ENCODE data around the gene TMEM52B.
"Not testable (repeated sequence)": the region's sequence is repeated elsewhere in the genome, so short reads cannot be mapped to it uniquely, and the experiment has no call there.

Gene TMEM52B

DNA sequence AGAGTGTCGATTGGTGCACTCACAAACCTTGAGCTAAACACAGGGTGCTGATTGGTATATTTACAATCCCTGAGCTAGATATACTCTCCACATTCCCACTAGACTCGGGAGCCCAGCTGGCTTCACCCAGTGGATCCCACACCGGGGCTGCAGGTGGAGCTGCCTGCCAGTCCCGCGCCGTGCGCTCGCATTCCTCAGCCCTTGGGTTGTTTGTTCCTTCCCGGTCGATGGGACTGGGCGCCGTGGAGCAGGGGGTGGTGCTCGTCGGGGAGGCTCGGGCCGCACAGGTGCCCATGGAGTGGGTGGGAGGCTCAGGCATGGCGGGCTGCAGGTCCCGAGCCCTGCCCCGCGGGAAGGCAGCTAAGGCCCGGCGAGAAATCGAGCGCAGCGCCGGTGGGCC is 46.6 kb downstream of the TMEM52B start:
- H3K27ac Mint-ChIP-seq, H3K27me3 Mint-ChIP-seq: not testable (repeated sequence)

DNA sequence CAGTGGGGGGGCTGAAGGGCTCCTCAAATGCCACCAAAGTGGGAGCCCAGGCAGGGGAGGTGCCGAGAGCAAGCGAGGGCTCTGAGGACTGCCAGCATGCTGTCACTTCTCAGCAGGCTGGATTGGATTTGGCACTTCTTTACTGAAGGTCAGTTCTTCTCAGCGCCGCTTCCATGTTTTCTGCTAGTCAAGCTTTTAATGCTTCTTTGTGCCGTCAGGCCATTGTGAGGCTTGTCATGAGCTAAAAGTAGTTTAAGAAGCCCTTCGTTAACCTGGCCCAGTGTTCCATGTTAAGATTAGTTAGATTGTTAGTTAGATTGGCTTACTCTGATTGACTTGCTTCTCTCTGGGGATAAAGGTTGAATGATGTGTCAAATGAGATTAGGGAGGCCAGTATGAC is 47.3 kb downstream of the TMEM52B start:
- Mint-ChIP-seq H3K9me3 (no peaks in the 10 kb centered on the region), H3K4me1 (ENCODE audit: low read depth) (peaks cover 7% of the 10 kb centered on the region), H3K27me3 (no peaks in the 10 kb centered on the region), H3K27ac (no peak overlapping the region), H3K36me3 (ENCODE audit: low read depth) (peaks cover 38% of the 10 kb centered on the region), H3K4me3 (no peak overlapping the region)
- intact Hi-C loops (cut with micrococcal nuclease), result no loop called here

More for the DNA sequence above, 46.6 kb downstream of the TMEM52B start:
- H3K4me3 Mint-ChIP-seq; H3K4me1 Mint-ChIP-seq (ENCODE audit: low read depth); H3K9me3 Mint-ChIP-seq; intact Hi-C loops (cut with micrococcal nuclease): not testable (repeated sequence)
- H3K36me3 Mint-ChIP-seq (ENCODE audit: low read depth), result peaks cover 45% of the 10 kb centered on the region

GRCh38 chr12:10226731-10227130 is 47.9 kb downstream of the TMEM52B start:
- Mint-ChIP-seq H3K27me3 (no peaks in the 10 kb centered on the region), H3K9me3 (no peaks in the 10 kb centered on the region), H3K4me3 (no peak overlapping the region), H3K4me1 (ENCODE audit: low read depth) (peaks cover 7% of the 10 kb centered on the region), H3K36me3 (ENCODE audit: low read depth) (peaks cover 32% of the 10 kb centered on the region), H3K27ac (no peak overlapping the region)
- intact Hi-C loops (cut with micrococcal nuclease), result no loop called here

- peaks cover 23% of the 10 kb centered on the region for H3K36me3 Mint-ChIP-seq (ENCODE audit: low read depth)
- peaks cover 7% of the 10 kb centered on the region for H3K4me1 Mint-ChIP-seq (ENCODE audit: low read depth)
- no peaks in the 10 kb centered on the region for H3K27me3 Mint-ChIP-seq
- intact Hi-C loops (cut with micrococcal nuclease), result no loop called here
- no peak overlapping the region for H3K4me3 Mint-ChIP-seq
- no peaks in the 10 kb centered on the region for H3K9me3 Mint-ChIP-seq
- H3K27ac Mint-ChIP-seq, result no peak overlapping the region
These were observed 48.8 kb downstream of the TMEM52B start for GRCh38 chr12:10227648-10228047.

DNA sequence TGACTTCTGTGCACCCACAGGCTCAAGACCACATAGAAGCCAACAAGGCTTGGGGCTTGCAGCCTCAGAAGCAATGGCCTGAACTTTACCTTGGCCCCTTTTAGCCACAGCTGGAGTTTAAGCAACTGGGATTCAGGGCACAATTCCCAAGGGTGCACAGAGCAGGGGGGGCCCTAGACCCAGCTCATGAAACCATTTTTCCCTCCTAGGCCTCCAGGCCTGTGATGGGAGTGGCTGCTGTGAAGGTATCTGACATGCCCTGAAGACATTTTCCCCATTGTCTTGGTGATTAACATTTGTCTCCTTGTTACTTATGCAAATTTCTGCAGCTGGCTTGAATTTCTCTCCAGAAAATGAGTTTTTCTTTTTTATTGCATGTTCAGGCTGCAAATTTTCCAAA is 55.7 kb downstream of the TMEM52B start:
- Mint-ChIP-seq H3K4me1 (ENCODE audit: low read depth) (no peaks in the 10 kb centered on the region), H3K9me3 (peaks cover 22% of the 10 kb centered on the region), H3K4me3 (no peak overlapping the region), H3K27me3 (no peaks in the 10 kb centered on the region), H3K27ac (no peak overlapping the region), H3K36me3 (ENCODE audit: low read depth) (peaks cover 7% of the 10 kb centered on the region)
- intact Hi-C loops (cut with micrococcal nuclease), result no loop called here

DNA sequence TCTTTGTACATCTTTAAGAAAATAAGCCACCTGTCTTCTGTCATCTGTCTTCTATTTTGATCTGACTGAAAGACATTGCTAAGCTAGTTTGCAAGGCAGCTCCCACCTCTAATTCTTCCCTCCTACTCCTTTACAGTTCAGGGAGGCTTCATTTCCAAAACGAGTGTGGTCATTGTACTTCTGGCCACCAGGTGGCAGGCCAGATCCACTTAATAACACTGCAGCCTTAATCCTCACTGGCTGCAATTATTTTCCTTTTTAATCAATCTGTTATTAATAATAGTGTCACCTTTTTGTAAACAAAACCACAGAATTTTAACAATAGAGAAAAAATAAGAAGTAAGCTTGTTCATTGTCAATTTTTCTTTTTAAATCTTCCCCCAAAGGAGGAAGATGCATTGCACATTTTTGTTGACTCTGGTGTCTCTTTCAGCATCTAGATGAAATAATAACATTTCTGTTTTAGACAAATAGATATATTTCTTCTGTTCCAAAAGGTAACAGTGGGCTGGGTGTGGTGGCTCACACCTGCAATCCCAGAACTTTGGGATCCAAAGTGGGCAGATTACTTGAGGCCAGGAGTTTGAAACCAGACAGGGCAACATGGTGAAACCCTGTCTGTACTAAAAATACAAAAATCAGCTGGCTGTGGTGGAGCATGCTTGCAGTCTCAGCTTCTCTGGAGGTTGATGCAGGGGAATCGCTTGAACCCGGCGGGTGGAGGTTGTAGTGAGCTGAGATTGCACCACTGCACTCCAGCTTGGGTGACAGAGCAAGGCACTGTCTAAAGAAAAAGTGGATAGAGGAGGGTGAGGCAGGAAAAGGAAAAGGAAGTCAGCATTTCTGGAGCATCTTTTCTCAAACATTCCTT is 57.2 kb downstream of the TMEM52B start:
- no peaks in the 10 kb centered on the region for H3K27me3 Mint-ChIP-seq
- no peaks in the 10 kb centered on the region for H3K4me1 Mint-ChIP-seq (ENCODE audit: low read depth)
- H3K27ac Mint-ChIP-seq, result no peak overlapping the region
- no peak overlapping the region for H3K4me3 Mint-ChIP-seq
- H3K36me3 Mint-ChIP-seq (ENCODE audit: low read depth), result peaks cover 7% of the 10 kb centered on the region
- intact Hi-C loops (cut with micrococcal nuclease), result loop anchor here (1.0 to 5.0 kb wide), 4 partner anchors 95 to 1251 kb away; no protein-coding TSS in a partner anchor
- H3K9me3 Mint-ChIP-seq, result peaks cover 22% of the 10 kb centered on the region

GRCh38 chr12:10236720-10237119 is 57.9 kb downstream of the TMEM52B start:
- Mint-ChIP-seq H3K4me1 (ENCODE audit: low read depth) (no peaks in the 10 kb centered on the region), H3K4me3 (no peak overlapping the region), H3K36me3 (ENCODE audit: low read depth) (peaks cover 7% of the 10 kb centered on the region), H3K9me3 (peaks cover 22% of the 10 kb centered on the region), H3K27me3 (no peaks in the 10 kb centered on the region), H3K27ac (no peak overlapping the region)
- intact Hi-C loops (cut with micrococcal nuclease), result loop anchor here (1.0 to 5.0 kb wide), 4 partner anchors 95 to 1251 kb away; no protein-coding TSS in a partner anchor

- Mint-ChIP-seq H3K36me3 (ENCODE audit: low read depth) (peaks cover 5% of the 10 kb centered on the region), H3K4me3 (no peak overlapping the region), H3K9me3 (peaks cover 20% of the 10 kb centered on the region), H3K27ac (no peak overlapping the region), H3K27me3 (peaks cover 3% of the 10 kb centered on the region), H3K4me1 (ENCODE audit: low read depth) (peaks cover 5% of the 10 kb centered on the region)
- intact Hi-C loops (cut with micrococcal nuclease), result loop anchor here (5.0 kb wide), 1 partner anchor 1249 kb away; no protein-coding TSS in a partner anchor
These were observed 59.7 kb downstream of the TMEM52B start for GRCh38 chr12:10238526-10238925.

DNA sequence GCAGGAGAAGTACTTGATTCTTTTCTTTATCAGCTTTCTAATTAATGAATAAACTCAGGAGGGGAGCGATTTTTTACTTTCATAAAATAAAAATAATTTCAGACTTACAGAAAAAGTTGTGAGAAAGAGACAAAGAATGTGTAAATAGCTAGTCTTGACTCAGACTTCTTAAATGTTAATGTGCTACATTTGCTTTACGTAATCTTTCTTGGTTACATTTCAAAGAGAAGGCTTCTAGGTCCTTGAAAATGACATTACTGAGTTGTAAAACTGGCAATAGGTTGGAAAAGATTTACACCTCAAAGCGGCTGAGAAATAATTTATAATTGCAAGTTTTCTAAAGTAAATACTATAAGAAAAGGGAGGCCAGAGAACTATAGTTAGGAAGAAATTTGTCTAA is 62.5 kb downstream of the TMEM52B start:
- Mint-ChIP-seq H3K9me3 (no peaks in the 10 kb centered on the region), H3K4me1 (ENCODE audit: low read depth) (peaks cover 12% of the 10 kb centered on the region), H3K36me3 (ENCODE audit: low read depth) (no peaks in the 10 kb centered on the region), H3K4me3 (no peak overlapping the region), H3K27ac (no peak overlapping the region), H3K27me3 (peaks cover 5% of the 10 kb centered on the region)
- intact Hi-C loops (cut with micrococcal nuclease), result loop anchor here (10.0 kb wide), 1 partner anchor 74 kb away; no protein-coding TSS in a partner anchor
